PC-3 (cell line): Measurements from ENCODE around the gene MAGEF1. TPM values are rescaled to one million over a fixed set of nuclear protein-coding genes. Genes with fewer than 3 reads are reported as not detected.

Experiments used
- ATAC-seq: fragments of 200-7000 bp; cut with Tn5 transposase; 2 replicates; pipeline ENCODE4 v1.9.1; 2020; ENCODE audit warnings: mild to moderate bottlenecking, moderate library complexity
- BruUV-seq: library from RNA; stranded (reverse); fragments of 400-500 nt; replicated peaks from 2 replicates; lab custom pipeline; 2021; lab: Mats Ljungman, UMichigan
- CTCF ChIA-PET: fragments of 300-600 bp; sonication (Branson Sonifier 250); formaldehyde crosslinking; loops from one replicate; lab custom pipeline; 2022; ENCODE audit warnings: antibody characterized with exemption; lab: Charles Lee
- POLR2A ChIA-PET: fragments of 300-600 bp; sonication (Branson Sonifier 250); formaldehyde crosslinking; loops from one replicate; lab custom pipeline; 2022; ENCODE audit warnings: antibody characterized with exemption; ENCODE audit not compliant: unreplicated experiment; lab: Charles Lee
- DNase-seq: peaks from one replicate; pipeline ENCODE4 v3.0.0-alpha.2; 2015
- H2AFZ ChIP-seq: fragments of 300-600 bp; sonication (generic); 2 replicates; pipeline ENCODE4 v1.6.0; 2016; ENCODE audit warnings: antibody characterized with exemption, low read length
- H3F3A ChIP-seq: fragments of 300-600 bp; sonication (generic); one replicate; pipeline ENCODE4 v1.6.0; 2017; ENCODE audit warnings: antibody characterized with exemption, low read length, control low read depth, mild to moderate bottlenecking; ENCODE audit not compliant: unreplicated experiment
- H3K27ac ChIP-seq: fragments of 300-600 bp; sonication (generic); 2 replicates; pipeline ENCODE4 v1.5.1; 2016; ENCODE audit warnings: mild to moderate bottlenecking, low read length
- H3K27me3 ChIP-seq: fragments of 300-600 bp; sonication (generic); 2 replicates; pipeline ENCODE4 v1.6.1; 2016; ENCODE audit warnings: low read length, mixed read lengths
- H3K36me3 ChIP-seq: fragments of 300-600 bp; sonication (generic); 2 replicates; pipeline ENCODE4 v1.6.1; 2016; ENCODE audit warnings: low read depth, mixed run types, low read length, mixed read lengths
- H3K4me1 ChIP-seq: fragments of 300-600 bp; sonication (generic); 2 replicates; pipeline ENCODE4 v1.5.1; 2016; ENCODE audit warnings: low read length; ENCODE audit not compliant: insufficient read depth
- H3K4me2 ChIP-seq: fragments of 300-600 bp; sonication (generic); 2 replicates; pipeline ENCODE4 v1.6.0; 2016; ENCODE audit warnings: low read length
- H3K4me3 ChIP-seq: fragments of 300-600 bp; sonication (generic); 2 replicates; pipeline ENCODE4 v1.5.1; 2016; ENCODE audit warnings: mild to moderate bottlenecking, low read length, mixed read lengths
- H3K79me2 ChIP-seq: fragments of 300-600 bp; sonication (generic); 2 replicates; pipeline ENCODE4 v1.6.1; 2017; ENCODE audit warnings: low read length, mixed read lengths
- H3K9ac ChIP-seq: fragments of 300-600 bp; sonication (generic); 2 replicates; pipeline ENCODE4 v1.6.0; 2016; ENCODE audit warnings: mild to moderate bottlenecking, low read length
- H3K9me2 ChIP-seq: fragments of 300-600 bp; sonication (generic); replicated peaks from 2 replicates; pipeline ENCODE4 v1.6.1; 2016; ENCODE audit warnings: mixed run types, low read length, mixed read lengths
- H3K9me3 ChIP-seq: fragments of 300-600 bp; sonication (generic); 2 replicates; pipeline ENCODE4 v1.6.1; 2016; ENCODE audit warnings: low read length, mixed read lengths
- H4K20me1 ChIP-seq: fragments of 300-600 bp; sonication (generic); 2 replicates; pipeline ENCODE4 v1.6.1; 2016; ENCODE audit warnings: low read length, mixed read lengths
- EZH2 ChIP-seq: fragments of 300-600 bp; sonication (generic); IDR thresholded peaks from one replicate; pipeline ENCODE4 v1.6.1; 2017; ENCODE audit warnings: antibody characterized with exemption, mild to moderate bottlenecking, low read length; ENCODE audit not compliant: unreplicated experiment
- EZH2phosphoT487 ChIP-seq: fragments of 300-600 bp; sonication (generic); IDR thresholded peaks from 2 replicates; pipeline ENCODE4 v1.6.1; 2018; ENCODE audit warnings: mild to moderate bottlenecking, antibody characterized with exemption, low read length, borderline replicate concordance
- intact Hi-C: fragments of 100-400 bp; cut with micrococcal nuclease; formaldehyde crosslinking; loops from 2 replicates; pipeline ENCODE4 v1.9.0; 2023
- total RNA-seq: library from RNA; depleted of rRNA; stranded (reverse); fragments of >200 nt; gene quantifications from 2 replicates; pipeline ENCODE4 v1.2.3, GENCODE V29; 2014
- TF ChIP-seq, protein P1 (sequence below): fragments of 300-600 bp; sonication (generic); conservative IDR thresholded peaks from 2 replicates; pipeline ENCODE4 v1.5.1; 2017; ENCODE audit warnings: antibody characterized with exemption, low read depth, mild to moderate bottlenecking, low read length

The MAGEF1 gene
- total RNA-seq, 1 experiment from 2014 or later = 43.6 TPM

DNA sequence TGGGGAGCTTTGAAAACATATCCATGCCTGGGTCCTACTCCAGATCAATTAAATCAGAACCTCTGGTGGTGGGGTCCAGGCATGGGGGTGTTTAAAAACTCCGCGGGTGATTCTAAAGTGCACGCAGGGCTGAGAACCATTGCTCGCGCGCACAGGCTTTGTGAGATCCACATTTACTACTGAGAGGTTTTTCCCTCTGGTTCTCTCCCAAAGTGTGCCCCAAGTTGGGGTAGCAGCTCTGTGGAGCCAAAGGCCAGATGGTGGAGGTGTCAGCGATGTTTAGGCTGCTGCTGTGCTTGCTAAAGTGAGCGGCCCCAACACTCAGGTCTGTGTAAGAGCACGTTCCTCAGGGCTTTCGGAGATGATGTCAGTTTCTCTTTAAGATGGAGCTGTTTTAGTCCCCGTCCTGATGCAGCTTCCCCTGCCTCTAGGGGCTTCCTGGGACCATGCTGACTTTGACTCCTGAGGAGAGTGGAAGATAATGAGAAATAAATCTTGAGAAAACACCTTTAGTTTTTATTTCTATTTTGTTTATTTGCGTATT lies 13.4 kb upstream of the MAGEF1 start:
- Histone ChIP-seq H3K79me2 (no peaks in the 10 kb centered on the region), H3K9me3 (no peaks in the 10 kb centered on the region), H3K9ac (no peak overlapping the region), H2AFZ (no peak overlapping the region), H3K4me3 (no peak overlapping the region), H3K36me3 (no peaks in the 10 kb centered on the region), H3K4me1 (no peaks in the 10 kb centered on the region), H3K9me2 (no peaks in the 10 kb centered on the region), H3F3A (no peaks in the 10 kb centered on the region), H3K27ac (no peak overlapping the region), H3K27me3 (no peaks in the 10 kb centered on the region), H4K20me1 (no peaks in the 10 kb centered on the region), H3K4me2 (no peak overlapping the region)
- TF ChIP-seq, protein P1, sequence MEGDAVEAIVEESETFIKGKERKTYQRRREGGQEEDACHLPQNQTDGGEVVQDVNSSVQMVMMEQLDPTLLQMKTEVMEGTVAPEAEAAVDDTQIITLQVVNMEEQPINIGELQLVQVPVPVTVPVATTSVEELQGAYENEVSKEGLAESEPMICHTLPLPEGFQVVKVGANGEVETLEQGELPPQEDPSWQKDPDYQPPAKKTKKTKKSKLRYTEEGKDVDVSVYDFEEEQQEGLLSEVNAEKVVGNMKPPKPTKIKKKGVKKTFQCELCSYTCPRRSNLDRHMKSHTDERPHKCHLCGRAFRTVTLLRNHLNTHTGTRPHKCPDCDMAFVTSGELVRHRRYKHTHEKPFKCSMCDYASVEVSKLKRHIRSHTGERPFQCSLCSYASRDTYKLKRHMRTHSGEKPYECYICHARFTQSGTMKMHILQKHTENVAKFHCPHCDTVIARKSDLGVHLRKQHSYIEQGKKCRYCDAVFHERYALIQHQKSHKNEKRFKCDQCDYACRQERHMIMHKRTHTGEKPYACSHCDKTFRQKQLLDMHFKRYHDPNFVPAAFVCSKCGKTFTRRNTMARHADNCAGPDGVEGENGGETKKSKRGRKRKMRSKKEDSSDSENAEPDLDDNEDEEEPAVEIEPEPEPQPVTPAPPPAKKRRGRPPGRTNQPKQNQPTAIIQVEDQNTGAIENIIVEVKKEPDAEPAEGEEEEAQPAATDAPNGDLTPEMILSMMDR = no peak
- TF ChIP-seq EZH2 (no peak), EZH2phosphoT487 (no peak)
- ATAC-seq (no peak), DNase-seq (no peak)
- POLR2A ChIA-PET = no interaction called here
- intact Hi-C loops = no loop called here
- CTCF ChIA-PET = interaction anchor here (0.6 kb wide), 1 partner anchor 19 kb away, joined by 4 read pairs; no protein-coding TSS in a partner anchor
- no TSS peak for BruUV-seq

DNA sequence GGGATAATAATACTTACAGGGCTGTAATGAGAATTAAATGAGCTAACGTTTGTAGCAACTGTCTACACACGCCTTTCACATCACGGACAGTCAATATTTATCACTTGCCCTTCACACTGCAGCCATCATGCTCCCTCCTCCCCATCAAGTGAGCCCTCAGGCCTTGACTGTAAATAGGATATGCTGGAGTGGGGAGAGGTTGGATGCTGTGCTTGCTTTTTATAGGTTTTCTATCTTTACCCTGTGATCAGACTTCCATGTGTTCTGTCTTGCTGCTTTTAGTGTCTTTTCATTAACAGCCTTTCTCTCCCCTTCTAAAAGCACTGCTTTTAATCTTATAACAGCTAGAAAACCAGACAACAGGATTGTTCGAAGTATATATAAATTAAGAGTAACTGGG lies 12.8 kb upstream of the MAGEF1 start:
- no peaks in the 10 kb centered on the region for H3F3A ChIP-seq
- no peak for TF ChIP-seq EZH2phosphoT487
- TF ChIP-seq, protein P1 = no peak
- no peak for TF ChIP-seq EZH2
- no peak overlapping the region for H3K27ac ChIP-seq
- ChIA-PET POLR2A (no interaction called here), CTCF (interaction anchor here (0.6 kb wide), 1 partner anchor 19 kb away, joined by 4 read pairs; no protein-coding TSS in a partner anchor)
- no peaks in the 10 kb centered on the region for H3K36me3 ChIP-seq
- H3K79me2 ChIP-seq = no peaks in the 10 kb centered on the region
- H3K9me2 ChIP-seq = no peaks in the 10 kb centered on the region
- ATAC-seq (no peak), DNase-seq (no peak)
- H2AFZ ChIP-seq = no peak overlapping the region
- H3K27me3 ChIP-seq = no peaks in the 10 kb centered on the region
- H3K9ac ChIP-seq = no peak overlapping the region
- no peaks in the 10 kb centered on the region for H3K9me3 ChIP-seq
- H3K4me1 ChIP-seq = no peaks in the 10 kb centered on the region
- no TSS peak for BruUV-seq
- no peak overlapping the region for H3K4me3 ChIP-seq
- intact Hi-C loops = no loop called here
- H3K4me2 ChIP-seq = no peak overlapping the region
- H4K20me1 ChIP-seq = no peaks in the 10 kb centered on the region

DNA sequence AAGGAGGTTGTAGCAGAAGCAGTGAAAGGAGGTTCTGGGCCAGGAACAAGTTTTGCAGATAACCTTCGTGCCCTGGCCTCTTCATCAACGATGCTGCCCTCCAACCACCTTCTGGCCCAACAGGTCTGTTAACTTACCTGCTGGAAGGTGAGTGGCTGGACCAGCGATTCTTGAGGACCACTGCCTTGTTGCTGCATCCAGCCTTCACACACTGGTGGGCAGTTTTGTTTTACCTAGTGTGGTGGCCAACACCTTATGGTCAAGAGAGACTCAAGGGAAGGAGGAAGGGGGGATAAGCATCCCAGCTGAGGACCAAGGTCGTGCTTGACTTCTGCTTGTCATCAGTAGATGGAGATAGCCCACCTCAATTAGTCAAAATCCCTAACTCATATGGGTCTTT lies 7.8 kb upstream of the MAGEF1 start:
- ChIA-PET POLR2A (no interaction called here), CTCF (no interaction called here)
- no TSS peak for BruUV-seq
- H3K4me2 ChIP-seq = no peak overlapping the region
- H4K20me1 ChIP-seq = no peaks in the 10 kb centered on the region
- no peaks in the 10 kb centered on the region for H3K27me3 ChIP-seq
- TF ChIP-seq, protein P1 = no peak
- no peak for TF ChIP-seq EZH2phosphoT487
- no peak for TF ChIP-seq EZH2
- intact Hi-C loops = no loop called here
- H3K79me2 ChIP-seq = no peaks in the 10 kb centered on the region
- no peaks in the 10 kb centered on the region for H3K36me3 ChIP-seq
- H3K9me2 ChIP-seq = no peaks in the 10 kb centered on the region
- no peak overlapping the region for H3K9ac ChIP-seq
- no peak for DNase-seq
- H3F3A ChIP-seq = no peaks in the 10 kb centered on the region
- no peak overlapping the region for H3K4me3 ChIP-seq
- peaks cover 15% of the 10 kb centered on the region for H3K4me1 ChIP-seq
- no peak overlapping the region for H2AFZ ChIP-seq
- no peak overlapping the region for H3K27ac ChIP-seq
- ATAC-seq = no peak
- no peaks in the 10 kb centered on the region for H3K9me3 ChIP-seq
